Trophoblast cell (in vitro differentiated cells and primary cell): ENCODE data around the gene COBLL1.
A peak's percentile ranks its signal among the peaks of the same experiment; 100 is the strongest.

Experiments
- DNase-seq, 2 donors: peaks; one replicate each; pipeline ENCODE4 v3.0.0-alpha.2; 2016
- H2AFZ ChIP-seq: 2 replicates; pipeline ENCODE4 v1.6.1; 2013; ENCODE audit warnings: low read length, moderate library complexity, mild to moderate bottlenecking; ENCODE audit not compliant: insufficient read depth, poor library complexity
- H2AK5ac ChIP-seq: 2 replicates; pipeline ENCODE4 v1.6.1; 2013; ENCODE audit warnings: mild to moderate bottlenecking, low read length
- H2BK120ac ChIP-seq: 2 replicates; pipeline ENCODE4 v1.6.1; 2013; ENCODE audit warnings: low read length, mild to moderate bottlenecking, moderate library complexity; ENCODE audit not compliant: insufficient read depth, poor library complexity
- H2BK12ac ChIP-seq: 2 replicates; pipeline ENCODE4 v1.6.1; 2013; ENCODE audit warnings: mild to moderate bottlenecking, low read length, moderate library complexity
- H2BK5ac ChIP-seq: 2 replicates; pipeline ENCODE4 v1.6.1; 2013; ENCODE audit warnings: low read length, low read depth, moderate library complexity, mild to moderate bottlenecking; ENCODE audit not compliant: poor library complexity
- H3K14ac ChIP-seq: 2 replicates; pipeline ENCODE4 v1.6.1; 2013; ENCODE audit warnings: mild to moderate bottlenecking, low read length
- H3K18ac ChIP-seq: 2 replicates; pipeline ENCODE4 v1.6.1; 2013; ENCODE audit warnings: mild to moderate bottlenecking, low read length
- H3K23ac ChIP-seq: 2 replicates; pipeline ENCODE4 v1.6.1; 2013; ENCODE audit warnings: low read length
- H3K27ac ChIP-seq: 2 replicates; pipeline ENCODE4 v1.5.1; 2013; ENCODE audit warnings: low read depth, mild to moderate bottlenecking, inconsistent platforms, low read length, moderate library complexity
- H3K27me3 ChIP-seq: 2 replicates; pipeline ENCODE4 v1.6.1; 2013; ENCODE audit warnings: inconsistent platforms, mild to moderate bottlenecking, low read length, moderate library complexity; ENCODE audit not compliant: insufficient read depth
- H3K36me3 ChIP-seq, 2 experiments: 1 replicate in 1 of 2; 2 replicates in 1 of 2; pipeline ENCODE4 v1.6.1; 2013; ENCODE audit warnings: low read length in 2 of 2, mild to moderate bottlenecking in 2 of 2, moderate library complexity in 1 of 2; ENCODE audit not compliant: insufficient read depth in 2 of 2, control insufficient read depth in 1 of 2
- H3K4ac ChIP-seq: 2 replicates; pipeline ENCODE4 v1.6.1; 2013; ENCODE audit warnings: low read depth, mild to moderate bottlenecking, low read length, moderate library complexity
- H3K4me1 ChIP-seq, 2 experiments: 1 replicate in 1 of 2; 2 replicates in 1 of 2; pipeline ENCODE4 v1.6.1; 2013; ENCODE audit warnings: low read length in 2 of 2, mild to moderate bottlenecking in 2 of 2, moderate library complexity in 1 of 2; ENCODE audit not compliant: insufficient read depth in 2 of 2, control insufficient read depth in 1 of 2
- H3K4me2 ChIP-seq: 2 replicates; pipeline ENCODE4 v1.6.1; 2013; ENCODE audit warnings: inconsistent platforms, mild to moderate bottlenecking, low read length, moderate library complexity
- H3K4me3 ChIP-seq: 2 replicates; pipeline ENCODE4 v1.5.1; 2013; ENCODE audit warnings: mild to moderate bottlenecking, low read depth, low read length, inconsistent platforms
- H3K79me1 ChIP-seq: one replicate; pipeline ENCODE4 v1.6.1; 2013; ENCODE audit warnings: low read length
- H3K79me2 ChIP-seq: 2 replicates; pipeline ENCODE4 v1.6.1; 2013; ENCODE audit warnings: low read length, mild to moderate bottlenecking; ENCODE audit not compliant: control insufficient read depth, insufficient read depth, poor library complexity
- H3K9ac ChIP-seq: 2 replicates; pipeline ENCODE4 v1.6.1; 2013; ENCODE audit warnings: mild to moderate bottlenecking, low read length
- H3K9me3 ChIP-seq: 2 replicates; pipeline ENCODE4 v1.6.1; 2013; ENCODE audit warnings: low read depth, mild to moderate bottlenecking, control low read depth, inconsistent platforms, low read length; ENCODE audit not compliant: insufficient read depth
- H4K12ac ChIP-seq: 2 replicates; pipeline ENCODE4 v1.6.1; 2013; ENCODE audit warnings: low read depth, mild to moderate bottlenecking, low read length, moderate library complexity
- H4K8ac ChIP-seq: 2 replicates; pipeline ENCODE4 v1.6.1; 2013; ENCODE audit warnings: low read depth, mild to moderate bottlenecking, low read length, moderate library complexity
- H4K91ac ChIP-seq: one replicate; pipeline ENCODE4 v1.6.1; 2013; ENCODE audit warnings: low read depth, mild to moderate bottlenecking, low read length, moderate library complexity
- WGBS: extraction: QIAGEN DNeasy Blood & Tissue Kit; methylation state at CpG from one replicate; pipeline ENCODE4 v1.1.7; 2013; ENCODE audit warnings: missing lambda C conversion rate; ENCODE audit not compliant: insufficient read length, insufficient coverage; ENCODE audit errors: extremely low coverage; 5-methylcytosine and 5-hydroxymethylcytosine counted together

COBLL1 gene

GRCh38 chr2:164793529-164793928 is 48.1 kb downstream of the COBLL1 start:
- Histone ChIP-seq H3K14ac (no peak overlapping the region), H3K4ac (no peak overlapping the region), H2BK5ac (no peak overlapping the region), H2BK120ac (no peak overlapping the region), H4K12ac (no peak overlapping the region), H3K27me3 (no peaks in the 10 kb centered on the region), H4K91ac (no peak overlapping the region), H3K9me3 (no peaks in the 10 kb centered on the region), H2BK12ac (no peak overlapping the region), H3K4me2 (no peak overlapping the region), H3K23ac (no peak overlapping the region), H3K18ac (no peak overlapping the region), H3K4me1 (peaks cover 0 to 4% of the 10 kb centered on the region in 2 experiments), H3K9ac (no peak overlapping the region), H2AK5ac (no peak overlapping the region), H3K4me3 (no peak overlapping the region), H4K8ac (no peak overlapping the region), H3K36me3 (peaks cover 0 to 3% of the 10 kb centered on the region in 2 experiments), H2AFZ (no peak overlapping the region), H3K79me2 (no peaks in the 10 kb centered on the region), H3K79me1 (no peaks in the 10 kb centered on the region), H3K27ac (no peak overlapping the region)
- WGBS, result no CpG with 5 or more reads among the region's 1 CpG
- no peak for DNase-seq

DNA sequence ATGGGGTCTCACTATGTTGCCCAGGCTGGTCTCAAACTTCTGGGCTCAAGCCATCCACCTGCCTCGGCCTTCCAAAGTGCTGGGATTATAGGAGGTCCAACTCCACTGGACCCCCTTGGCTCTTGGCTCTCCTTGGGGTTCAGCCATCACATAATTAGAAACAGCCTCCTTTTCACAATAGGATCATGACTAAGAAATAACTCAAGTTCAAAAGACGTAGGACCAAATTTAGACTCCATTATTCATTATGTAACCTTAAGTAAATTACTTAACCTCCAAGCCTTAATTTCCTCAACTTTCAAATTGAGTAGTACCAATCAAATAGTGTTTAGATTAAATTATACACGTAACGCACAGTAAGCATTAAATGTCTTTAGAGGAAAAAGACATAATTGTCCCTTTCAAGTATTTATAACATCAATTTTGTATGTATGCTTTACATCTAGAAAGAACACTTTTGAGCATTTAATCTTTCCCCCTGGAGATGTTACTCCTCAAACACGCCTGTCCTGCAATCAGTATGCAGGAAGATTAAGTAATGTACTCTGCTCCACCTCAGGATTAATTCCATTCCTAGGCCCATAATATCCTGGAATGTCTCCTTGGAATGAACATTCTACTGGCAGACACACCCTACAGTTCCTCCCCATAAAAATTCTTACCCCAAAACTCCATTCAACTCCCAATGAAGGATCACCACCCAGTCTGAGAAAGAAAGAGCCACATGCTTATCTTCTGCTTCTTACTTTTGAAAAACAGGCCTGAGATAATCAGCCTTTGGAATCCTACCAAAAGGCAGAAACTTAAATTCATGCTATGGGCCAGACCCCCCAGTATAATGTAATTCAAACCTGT is 49.1 kb downstream of the COBLL1 start:
- H3K9ac ChIP-seq, result no peak overlapping the region
- H2AFZ ChIP-seq, result no peak overlapping the region
- H3K27ac ChIP-seq, result no peak overlapping the region
- H4K8ac ChIP-seq, result no peak overlapping the region
- H3K23ac ChIP-seq, result no peak overlapping the region
- DNase-seq, result no peak
- no peak overlapping the region for H3K18ac ChIP-seq
- H4K12ac ChIP-seq, result no peak overlapping the region
- H3K4me2 ChIP-seq, result no peak overlapping the region
- H2BK120ac ChIP-seq, result no peak overlapping the region
- no peak overlapping the region for H3K14ac ChIP-seq
- H3K9me3 ChIP-seq, result no peaks in the 10 kb centered on the region
- no peaks in the 10 kb centered on the region for H3K27me3 ChIP-seq
- no peaks in the 10 kb centered on the region for H3K79me2 ChIP-seq
- peaks cover 0 to 4% of the 10 kb centered on the region in 2 experiments for H3K4me1 ChIP-seq
- H3K4ac ChIP-seq, result peak overlapping the region; percentile 46
- no peak overlapping the region for H4K91ac ChIP-seq
- H2BK5ac ChIP-seq, result no peak overlapping the region
- H3K79me1 ChIP-seq, result no peaks in the 10 kb centered on the region
- no peak overlapping the region for H2AK5ac ChIP-seq
- no peak overlapping the region for H3K4me3 ChIP-seq
- H2BK12ac ChIP-seq, result no peak overlapping the region
- peaks cover 0 to 3% of the 10 kb centered on the region in 2 experiments for H3K36me3 ChIP-seq
- WGBS, result no CpG with 5 or more reads among the region's 5 CpGs

- Histone ChIP-seq H3K9ac (no peak overlapping the region), H3K4me3 (no peak overlapping the region), H3K27ac (no peak overlapping the region), H3K4ac (no peak overlapping the region), H3K79me1 (no peaks in the 10 kb centered on the region), H2AFZ (no peak overlapping the region), H3K14ac (no peak overlapping the region), H3K4me1 (peaks cover 0 to 4% of the 10 kb centered on the region in 2 experiments), H2BK120ac (no peak overlapping the region), H3K9me3 (no peaks in the 10 kb centered on the region), H3K27me3 (no peaks in the 10 kb centered on the region), H3K18ac (no peak overlapping the region), H2BK5ac (no peak overlapping the region), H2BK12ac (no peak overlapping the region), H4K91ac (no peak overlapping the region), H3K23ac (no peak overlapping the region), H3K4me2 (no peak overlapping the region), H4K8ac (no peak overlapping the region), H2AK5ac (no peak overlapping the region), H4K12ac (no peak overlapping the region), H3K36me3 (peaks cover 0 to 3% of the 10 kb centered on the region in 2 experiments), H3K79me2 (no peaks in the 10 kb centered on the region)
- no peak for DNase-seq
- WGBS, result no CpG with 5 or more reads among the region's 5 CpGs
Measured at GRCh38 chr2:164789968-164790367, 51.7 kb downstream of the COBLL1 start.

DNA sequence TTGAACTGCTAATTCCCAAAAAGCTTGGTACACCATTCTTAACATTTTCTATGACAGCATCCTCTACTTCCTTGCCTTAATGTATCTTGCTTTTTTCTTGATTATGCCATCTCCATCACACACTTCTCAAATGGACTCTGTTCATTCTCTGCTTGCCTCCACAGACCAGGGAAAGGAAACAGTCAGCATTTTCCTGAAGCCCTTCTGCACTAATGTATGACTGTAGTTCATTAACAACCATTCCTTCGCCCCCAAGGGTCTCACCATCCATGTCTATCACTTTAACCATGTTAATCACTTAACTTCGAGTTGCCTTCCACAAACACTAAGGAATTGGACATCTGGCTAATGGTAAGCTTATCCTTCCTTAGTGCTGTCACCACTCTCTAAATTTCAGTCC is 54.8 kb downstream of the COBLL1 start:
- Histone ChIP-seq H2BK5ac (no peak overlapping the region), H4K12ac (no peak overlapping the region), H3K4me3 (no peak overlapping the region), H2BK120ac (no peak overlapping the region), H2AFZ (no peak overlapping the region), H2BK12ac (no peak overlapping the region), H3K18ac (no peak overlapping the region), H3K23ac (no peak overlapping the region), H3K36me3 (no peaks in the 10 kb centered on the region), H3K9ac (no peak overlapping the region), H3K79me2 (no peaks in the 10 kb centered on the region), H2AK5ac (no peak overlapping the region), H3K14ac (no peak overlapping the region), H3K9me3 (no peaks in the 10 kb centered on the region), H3K4me1 (peaks cover 0 to 7% of the 10 kb centered on the region in 2 experiments), H3K4me2 (no peak overlapping the region), H4K91ac (no peak overlapping the region), H3K27me3 (no peaks in the 10 kb centered on the region), H3K79me1 (no peaks in the 10 kb centered on the region), H4K8ac (no peak overlapping the region), H3K27ac (no peak overlapping the region), H3K4ac (no peak overlapping the region)
- no CpG with 5 or more reads among the region's 2 CpGs for WGBS
- no peak for DNase-seq
